ENCODE measurements around the gene TMEM169. TPM values are rescaled to one million over a fixed set of nuclear protein-coding genes. Genes with fewer than 3 reads are reported as not detected.

TMEM169 gene
- total and polyA plus RNA-seq, 2 of the 13 experiments (the other 11 are each of a cell fraction or from before 2014, with no cell fraction given): 1.5 to 4.5 TPM

- no peak for TF ChIP-seq GABPA (IDR thresholded peaks at IDR 0.05; ENCODE audit: low read depth, low read length)
- TF ChIP-seq GABPA (CRISPR knock-in tag; IDR thresholded peaks at IDR 0.05; ENCODE audit: low read depth): no peak
- peak; percentile 34 for TF ChIP-seq RBM39 (IDR thresholded peaks at IDR 0.05; ENCODE audit: low read depth, low read length, poor library complexity, severe bottlenecking)
- TF ChIP-seq NCOA5 (CRISPR knock-in tag; IDR thresholded peaks at IDR 0.05): no peak
- peak; percentile 67; the same call in 1 of the 2 replicates for TF ChIP-seq KMT2B (CRISPR knock-in tag; IDR thresholded peaks at IDR 0.05)
- TF ChIP-seq ZNF34 (CRISPR knock-in tag; IDR thresholded peaks at IDR 0.05; ENCODE audit: borderline replicate concordance): no peak; the same call in 1 of the 2 replicates
- TF ChIP-seq ZBTB42 (CRISPR knock-in tag; IDR thresholded peaks at IDR 0.05): peak; percentile 97
- no peak for TF ChIP-seq NFRKB (IDR thresholded peaks at IDR 0.05)
- TF ChIP-seq ZNF768 (CRISPR knock-in tag; IDR thresholded peaks at IDR 0.05): peak; percentile 85
- peak; percentile 90 for TF ChIP-seq CCDC6 (CRISPR knock-in tag; IDR thresholded peaks at IDR 0.05)
- TF ChIP-seq MTF1 (CRISPR knock-in tag; IDR thresholded peaks at IDR 0.05): no peak
- TF ChIP-seq PAXIP1 (CRISPR knock-in tag; conservative IDR thresholded peaks at IDR 0.05): peak; percentile 60
- 0 out of 2 replicates have a peak, but pooled peaks have one; percentile 63 for TF ChIP-seq GTF3A (CRISPR knock-in tag; conservative IDR thresholded peaks at IDR 0.05)
- TF ChIP-seq, protein P1, sequence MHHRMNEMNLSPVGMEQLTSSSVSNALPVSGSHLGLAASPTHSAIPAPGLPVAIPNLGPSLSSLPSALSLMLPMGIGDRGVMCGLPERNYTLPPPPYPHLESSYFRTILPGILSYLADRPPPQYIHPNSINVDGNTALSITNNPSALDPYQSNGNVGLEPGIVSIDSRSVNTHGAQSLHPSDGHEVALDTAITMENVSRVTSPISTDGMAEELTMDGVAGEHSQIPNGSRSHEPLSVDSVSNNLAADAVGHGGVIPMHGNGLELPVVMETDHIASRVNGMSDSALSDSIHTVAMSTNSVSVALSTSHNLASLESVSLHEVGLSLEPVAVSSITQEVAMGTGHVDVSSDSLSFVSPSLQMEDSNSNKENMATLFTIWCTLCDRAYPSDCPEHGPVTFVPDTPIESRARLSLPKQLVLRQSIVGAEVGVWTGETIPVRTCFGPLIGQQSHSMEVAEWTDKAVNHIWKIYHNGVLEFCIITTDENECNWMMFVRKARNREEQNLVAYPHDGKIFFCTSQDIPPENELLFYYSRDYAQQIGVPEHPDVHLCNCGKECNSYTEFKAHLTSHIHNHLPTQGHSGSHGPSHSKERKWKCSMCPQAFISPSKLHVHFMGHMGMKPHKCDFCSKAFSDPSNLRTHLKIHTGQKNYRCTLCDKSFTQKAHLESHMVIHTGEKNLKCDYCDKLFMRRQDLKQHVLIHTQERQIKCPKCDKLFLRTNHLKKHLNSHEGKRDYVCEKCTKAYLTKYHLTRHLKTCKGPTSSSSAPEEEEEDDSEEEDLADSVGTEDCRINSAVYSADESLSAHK (CRISPR knock-in tag; IDR thresholded peaks at IDR 0.05; ENCODE audit: borderline replicate concordance): 0 out of 2 replicates have a peak, but pooled peaks have one; percentile 28
- TF ChIP-seq POGK (CRISPR knock-in tag; conservative IDR thresholded peaks at IDR 0.05): peak; percentile 92
- TF ChIP-seq ZMYM4 (CRISPR knock-in tag; IDR thresholded peaks at IDR 0.05): peak; percentile 96
- TF ChIP-seq AGO2 (optimal IDR thresholded peaks at IDR 0.05; ENCODE audit: low read depth, low read length): peak; percentile 64
- TF ChIP-seq FOXA1 (IDR thresholded peaks at IDR 0.05): no peak
- peak; percentile 52 for TF ChIP-seq FOXA1 (CRISPR knock-in tag; IDR thresholded peaks at IDR 0.05)
- TF ChIP-seq ZKSCAN5 (CRISPR knock-in tag; IDR thresholded peaks at IDR 0.05): peak; percentile 74; the same call in 1 of the 2 replicates
- TF ChIP-seq MAFG (CRISPR knock-in tag; IDR thresholded peaks at IDR 0.05): peak; percentile 76
- no peak for TF ChIP-seq TGIF2 (CRISPR knock-in tag; IDR thresholded peaks at IDR 0.05)
- TF ChIP-seq ZNF773 (CRISPR knock-in tag; IDR thresholded peaks at IDR 0.05; ENCODE audit: borderline replicate concordance): no peak
- TF ChIP-seq HES4 (CRISPR knock-in tag; IDR thresholded peaks at IDR 0.05; ENCODE audit: borderline replicate concordance): peak; percentile 99
- no peak for TF ChIP-seq TP53 (CRISPR knock-in tag; conservative IDR thresholded peaks at IDR 0.05)
Measured at GRCh38 chr2:216081487-216082116, at the start of gene TMEM169, which contains the start of gene PECR (continued).
